Dendritic cell treated with granulocyte-macrophage colony-stimulating factor and Interleukin-4, amounts not matched to agents 40 ng/mL and 50 ng/mL, for 4 days (primary cell): Measurements from ENCODE around the gene CFAP46.
"Not testable (repeated sequence)": the region's sequence is repeated elsewhere in the genome, so short reads cannot be mapped to it uniquely, and the experiment has no call there.

Source experiments
- H3K27ac Mint-ChIP-seq: one replicate; pipeline ENCODE4 v1.8.0; 2022; ENCODE audit warnings: mild to moderate bottlenecking, mixed read lengths
- H3K27me3 Mint-ChIP-seq: one replicate; pipeline ENCODE4 v1.8.0; 2022; ENCODE audit warnings: mild to moderate bottlenecking, mixed read lengths
- H3K36me3 Mint-ChIP-seq: one replicate; pipeline ENCODE4 v1.8.0; 2022; ENCODE audit warnings: low read depth, mixed read lengths
- H3K4me1 Mint-ChIP-seq: one replicate; pipeline ENCODE4 v1.8.0; 2022; ENCODE audit warnings: low read depth, mixed read lengths
- H3K4me3 Mint-ChIP-seq: one replicate; pipeline ENCODE4 v1.8.0; 2022; ENCODE audit warnings: mild to moderate bottlenecking, moderate library complexity, mixed read lengths
- H3K9me3 Mint-ChIP-seq: one replicate; pipeline ENCODE4 v1.8.0; 2022; ENCODE audit warnings: mixed read lengths
- intact Hi-C: fragments of 100-400 bp; cut with micrococcal nuclease; formaldehyde crosslinking; loops from one replicate; pipeline ENCODE4 v1.15.0; 2022

CFAP46 gene

GRCh38 chr10:132938472-132939339 lies 3.7 kb downstream of the CFAP46 start:
- Mint-ChIP-seq H3K4me1 (peaks cover 6% of the 10 kb centered on the region), H3K36me3 (no peaks in the 10 kb centered on the region), H3K27me3 (peaks cover 53% of the 10 kb centered on the region), H3K4me3 (no peak overlapping the region), H3K9me3 (no peaks in the 10 kb centered on the region), H3K27ac (no peak overlapping the region)
- intact Hi-C loops: no loop called here

GRCh38 chr10:132937861-132938260 lies 4.5 kb downstream of the CFAP46 start:
- no peaks in the 10 kb centered on the region for H3K9me3 Mint-ChIP-seq
- peaks cover 4% of the 10 kb centered on the region for H3K4me1 Mint-ChIP-seq
- intact Hi-C loops: no loop called here
- H3K36me3 Mint-ChIP-seq: no peaks in the 10 kb centered on the region
- H3K4me3 Mint-ChIP-seq: no peak overlapping the region
- H3K27ac Mint-ChIP-seq: no peak overlapping the region
- peaks cover 49% of the 10 kb centered on the region for H3K27me3 Mint-ChIP-seq

GRCh38 chr10:132934953-132935352 lies 7.4 kb downstream of the CFAP46 start:
- no peak overlapping the region for H3K4me3 Mint-ChIP-seq
- peaks cover 14% of the 10 kb centered on the region for H3K9me3 Mint-ChIP-seq
- H3K36me3 Mint-ChIP-seq: peaks cover 7% of the 10 kb centered on the region
- intact Hi-C loops: no loop called here
- H3K27ac Mint-ChIP-seq: no peak overlapping the region
- H3K27me3 Mint-ChIP-seq: peaks cover 21% of the 10 kb centered on the region
- H3K4me1 Mint-ChIP-seq: peaks cover 24% of the 10 kb centered on the region

- Mint-ChIP-seq H3K4me3 (no peak overlapping the region), H3K36me3 (peaks cover 7% of the 10 kb centered on the region), H3K4me1 (peaks cover 31% of the 10 kb centered on the region), H3K27ac (no peak overlapping the region), H3K9me3 (peaks cover 19% of the 10 kb centered on the region), H3K27me3 (peaks cover 7% of the 10 kb centered on the region)
- intact Hi-C loops: no loop called here
Measured at GRCh38 chr10:132933308-132934042, 8.9 kb downstream of the CFAP46 start.

- H3K4me3 Mint-ChIP-seq: no peak overlapping the region
- H3K27ac Mint-ChIP-seq: peak overlapping the region; percentile 95
Measured at GRCh38 chr10:132932461-132933307, 9.7 kb downstream of the CFAP46 start.

GRCh38 chr10:132931258-132932250 lies 10.8 kb downstream of the CFAP46 start:
- H3K4me1 Mint-ChIP-seq: peaks cover 31% of the 10 kb centered on the region
- H3K4me3 Mint-ChIP-seq, H3K27me3 Mint-ChIP-seq, H3K36me3 Mint-ChIP-seq, intact Hi-C loops: not testable (repeated sequence)
- H3K27ac Mint-ChIP-seq: peak overlapping the region; percentile 95
- peaks cover 19% of the 10 kb centered on the region for H3K9me3 Mint-ChIP-seq

More at GRCh38 chr10:132932461-132933307, 9.7 kb downstream of the CFAP46 start:
- Mint-ChIP-seq H3K4me1 (peaks cover 31% of the 10 kb centered on the region), H3K27me3 (peaks cover 2% of the 10 kb centered on the region), H3K36me3 (peaks cover 7% of the 10 kb centered on the region), H3K9me3 (peaks cover 19% of the 10 kb centered on the region)
- intact Hi-C loops: no loop called here

GRCh38 chr10:132930701-132931100 lies 11.7 kb downstream of the CFAP46 start:
- H3K27ac Mint-ChIP-seq: peak overlapping the region; percentile 95
- peaks cover 19% of the 10 kb centered on the region for H3K9me3 Mint-ChIP-seq
- intact Hi-C loops, H3K36me3 Mint-ChIP-seq, H3K4me3 Mint-ChIP-seq, H3K27me3 Mint-ChIP-seq: not testable (repeated sequence)
- H3K4me1 Mint-ChIP-seq: peaks cover 31% of the 10 kb centered on the region

- Mint-ChIP-seq H3K27me3 (peaks cover 6% of the 10 kb centered on the region), H3K4me1 (peaks cover 31% of the 10 kb centered on the region), H3K27ac (peak overlapping the region; percentile 95), H3K36me3 (peaks cover 7% of the 10 kb centered on the region), H3K4me3 (no peak overlapping the region), H3K9me3 (peaks cover 19% of the 10 kb centered on the region)
- intact Hi-C loops: no loop called here
Measured at GRCh38 chr10:132929953-132930548, 12.3 kb downstream of the CFAP46 start.

GRCh38 chr10:132929480-132929879 lies 12.9 kb downstream of the CFAP46 start:
- Mint-ChIP-seq H3K4me1 (peaks cover 31% of the 10 kb centered on the region), H3K36me3 (peaks cover 7% of the 10 kb centered on the region), H3K9me3 (peaks cover 19% of the 10 kb centered on the region), H3K27ac (peak overlapping the region; percentile 95), H3K27me3 (peaks cover 6% of the 10 kb centered on the region), H3K4me3 (no peak overlapping the region)
- intact Hi-C loops: no loop called here

- peaks cover 31% of the 10 kb centered on the region for H3K4me1 Mint-ChIP-seq
- intact Hi-C loops: no loop called here
- H3K36me3 Mint-ChIP-seq: peaks cover 7% of the 10 kb centered on the region
- H3K27ac Mint-ChIP-seq: no peak overlapping the region
- H3K9me3 Mint-ChIP-seq: peaks cover 19% of the 10 kb centered on the region
- no peak overlapping the region for H3K4me3 Mint-ChIP-seq
- H3K27me3 Mint-ChIP-seq: peaks cover 6% of the 10 kb centered on the region
Measured at GRCh38 chr10:132928261-132928660, 14.1 kb downstream of the CFAP46 start.

GRCh38 chr10:132927824-132928223 lies 14.5 kb downstream of the CFAP46 start:
- H3K36me3 Mint-ChIP-seq: peaks cover 7% of the 10 kb centered on the region
- no peak overlapping the region for H3K27ac Mint-ChIP-seq
- peaks cover 31% of the 10 kb centered on the region for H3K4me1 Mint-ChIP-seq
- peaks cover 19% of the 10 kb centered on the region for H3K9me3 Mint-ChIP-seq
- peaks cover 6% of the 10 kb centered on the region for H3K27me3 Mint-ChIP-seq
- intact Hi-C loops: no loop called here
- no peak overlapping the region for H3K4me3 Mint-ChIP-seq

- H3K9me3 Mint-ChIP-seq: peaks cover 17% of the 10 kb centered on the region
- H3K4me3 Mint-ChIP-seq: no peak overlapping the region
- intact Hi-C loops: no loop called here
Measured at GRCh38 chr10:132926777-132927650, 15.4 kb downstream of the CFAP46 start.

More at GRCh38 chr10:132926777-132927650, 15.4 kb downstream of the CFAP46 start:
- H3K4me1 Mint-ChIP-seq: peaks cover 24% of the 10 kb centered on the region
- peaks cover 6% of the 10 kb centered on the region for H3K27me3 Mint-ChIP-seq
- peaks cover 7% of the 10 kb centered on the region for H3K36me3 Mint-ChIP-seq
- no peak overlapping the region for H3K27ac Mint-ChIP-seq
